Peyer's patch (tissue), 4 donors: ENCODE measurements around the gene SORBS2.

Source experiments
- POLR2A ChIP-seq, 2 donors: fragments of 450-650 bp; IDR thresholded peaks; one replicate each; pipeline ENCODE4 v1.5.1; 2017; ENCODE audit warnings: antibody characterized with exemption in 2 of 2, mild to moderate bottlenecking in 2 of 2, moderate library complexity in 2 of 2
- TF ChIP-seq, protein P1 (sequence below), 6 experiments: fragments of 450-650 bp in 4 of 6; fragments of 200-600 bp in 2 of 6; sonication (generic) in 1 of 6; IDR thresholded peaks; one replicate each; pipeline ENCODE4 v1.5.1; 2017 to 2019; ENCODE audit warnings: antibody characterized with exemption in 6 of 6, mild to moderate bottlenecking in 3 of 6, moderate library complexity in 1 of 6

DNA sequence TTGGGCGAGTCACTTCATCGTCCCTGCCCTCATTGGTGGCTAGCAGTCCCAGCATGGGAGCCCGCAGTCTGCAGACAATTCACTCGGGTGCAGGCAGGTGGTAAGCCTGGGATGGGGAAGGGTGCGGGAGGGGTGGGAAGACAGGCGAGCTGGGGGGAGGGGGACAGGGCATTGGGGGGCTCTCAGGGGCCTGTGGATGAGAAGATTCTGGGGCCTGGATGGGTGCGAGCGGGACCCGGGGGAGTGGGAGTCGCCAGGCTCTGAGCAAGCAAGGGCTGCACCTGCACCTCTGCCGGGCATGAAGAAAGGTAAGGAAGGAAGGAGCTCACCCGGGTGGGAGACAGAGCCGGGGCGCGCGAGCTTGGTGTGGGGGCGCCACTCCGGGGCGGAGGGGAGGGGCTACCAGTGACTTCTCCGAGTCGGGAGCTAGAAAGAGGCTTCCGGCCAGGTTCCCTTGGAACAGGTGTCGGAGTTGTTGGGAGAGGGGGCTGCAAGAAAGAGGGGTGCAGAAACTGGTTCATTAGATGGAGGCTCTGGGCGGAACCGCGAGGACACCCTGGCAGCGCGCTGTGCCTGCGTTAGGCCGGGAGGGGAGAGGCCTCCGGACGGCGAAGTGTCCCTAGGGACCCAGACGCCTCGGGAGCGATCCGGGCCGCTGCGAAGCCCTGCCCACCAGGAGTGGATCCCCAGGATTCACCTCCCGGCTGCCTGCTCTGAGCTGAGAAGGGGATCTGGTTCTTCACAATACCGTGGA, 173.3 kb downstream of the SORBS2 start:
- TF ChIP-seq, protein P1, sequence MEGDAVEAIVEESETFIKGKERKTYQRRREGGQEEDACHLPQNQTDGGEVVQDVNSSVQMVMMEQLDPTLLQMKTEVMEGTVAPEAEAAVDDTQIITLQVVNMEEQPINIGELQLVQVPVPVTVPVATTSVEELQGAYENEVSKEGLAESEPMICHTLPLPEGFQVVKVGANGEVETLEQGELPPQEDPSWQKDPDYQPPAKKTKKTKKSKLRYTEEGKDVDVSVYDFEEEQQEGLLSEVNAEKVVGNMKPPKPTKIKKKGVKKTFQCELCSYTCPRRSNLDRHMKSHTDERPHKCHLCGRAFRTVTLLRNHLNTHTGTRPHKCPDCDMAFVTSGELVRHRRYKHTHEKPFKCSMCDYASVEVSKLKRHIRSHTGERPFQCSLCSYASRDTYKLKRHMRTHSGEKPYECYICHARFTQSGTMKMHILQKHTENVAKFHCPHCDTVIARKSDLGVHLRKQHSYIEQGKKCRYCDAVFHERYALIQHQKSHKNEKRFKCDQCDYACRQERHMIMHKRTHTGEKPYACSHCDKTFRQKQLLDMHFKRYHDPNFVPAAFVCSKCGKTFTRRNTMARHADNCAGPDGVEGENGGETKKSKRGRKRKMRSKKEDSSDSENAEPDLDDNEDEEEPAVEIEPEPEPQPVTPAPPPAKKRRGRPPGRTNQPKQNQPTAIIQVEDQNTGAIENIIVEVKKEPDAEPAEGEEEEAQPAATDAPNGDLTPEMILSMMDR (IDR thresholded peaks at IDR 0.05): no peak
- TF ChIP-seq POLR2A (IDR thresholded peaks at IDR 0.05): no peak
